ENCODE data around the gene PCSK7.
"Not testable (repeated sequence)": the region's sequence is repeated elsewhere in the genome, so short reads cannot be mapped to it uniquely, and the experiment has no call there.

Gene PCSK7

GRCh38 chr11:117212697-117213355 lies 19.0 kb downstream of the PCSK7 start:
- DNase-seq, result no peak

- DNase-seq, result no peak
These were observed 21.3 kb downstream of the PCSK7 start for GRCh38 chr11:117210620-117211019.

DNA sequence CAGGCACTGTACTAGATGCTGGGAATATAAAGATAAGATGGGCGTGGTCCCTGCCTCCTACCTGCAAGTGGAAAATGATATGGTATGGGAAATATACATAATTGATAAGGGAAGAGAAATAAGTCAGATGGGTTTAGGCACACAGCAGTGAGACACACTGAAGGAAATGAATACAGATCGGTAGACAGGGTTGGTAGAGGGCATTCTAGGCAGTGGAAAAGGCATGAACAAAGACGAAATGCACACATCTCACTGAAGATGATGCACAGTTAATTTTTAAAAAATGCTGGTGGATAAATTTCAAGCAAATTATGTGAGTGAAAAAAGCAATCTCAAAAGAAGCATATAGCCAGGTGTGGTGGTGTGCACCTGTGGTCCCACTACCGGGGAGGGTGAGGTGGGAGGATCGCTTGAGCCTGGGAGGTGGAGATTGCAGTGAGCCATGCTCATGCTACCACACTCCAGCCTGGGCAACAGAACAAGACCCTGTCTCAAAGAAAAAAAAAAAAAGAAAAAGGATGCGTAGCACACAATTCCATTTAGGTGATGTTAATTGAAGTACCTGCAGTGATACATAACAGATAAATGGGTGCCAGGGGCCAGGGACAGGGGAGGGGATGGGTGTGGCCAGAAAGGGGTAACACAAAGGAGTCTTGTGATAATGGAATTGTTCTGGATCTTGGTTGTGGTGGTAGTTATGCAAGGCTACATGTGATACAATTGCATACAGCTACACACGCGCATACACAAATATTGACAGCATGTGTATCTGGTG lies 22.3 kb downstream of the PCSK7 start:
- DNase-seq, result not testable (repeated sequence)

- not testable (repeated sequence) for DNase-seq
These were observed 23.2 kb downstream of the PCSK7 start for GRCh38 chr11:117208710-117209109.

- DNase-seq, result not testable (repeated sequence)
These were observed 24.4 kb downstream of the PCSK7 start for GRCh38 chr11:117207481-117207880.

DNA sequence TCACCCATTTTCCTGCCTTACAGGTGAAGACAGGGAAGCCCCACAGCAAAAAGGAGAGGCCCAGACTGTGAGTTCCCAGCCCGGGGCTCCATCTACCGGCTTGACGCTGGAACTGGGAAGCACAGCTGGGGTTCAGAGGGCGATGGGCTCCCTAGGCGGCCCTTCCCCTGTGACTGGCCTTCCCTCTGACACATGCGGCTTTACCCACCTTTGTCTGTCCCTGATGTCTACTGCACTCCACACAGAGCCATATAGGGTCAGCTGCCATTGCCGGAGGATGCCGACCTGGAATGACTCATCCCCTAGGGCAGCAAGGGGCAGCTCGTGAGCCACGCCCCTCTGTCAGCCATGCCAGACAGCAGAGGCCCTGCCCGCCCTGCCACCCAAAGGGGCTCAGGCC lies 25.0 kb downstream of the PCSK7 start:
- DNase-seq, result not testable (repeated sequence)

DNA sequence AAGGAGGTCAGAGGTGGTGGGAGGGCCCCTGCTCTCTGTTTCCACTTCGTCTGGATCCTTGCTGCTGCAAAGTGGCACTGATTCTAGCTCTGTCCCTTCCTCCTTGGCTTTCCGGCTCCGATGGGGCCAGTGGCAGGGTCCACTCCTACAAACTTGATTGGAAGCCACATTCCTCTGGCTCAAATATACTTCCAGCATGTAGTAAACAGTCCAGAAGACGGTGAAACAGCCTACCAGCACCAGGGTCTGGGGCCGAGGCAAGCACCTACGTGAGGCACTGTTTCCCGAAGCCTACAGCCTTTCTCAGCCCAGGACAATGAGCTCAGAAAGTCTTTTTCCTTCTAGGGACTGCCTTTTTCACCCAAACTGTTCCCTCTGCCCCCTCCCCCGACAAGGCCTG lies 25.8 kb downstream of the PCSK7 start:
- DNase-seq, result not testable (repeated sequence)

- no peak for DNase-seq
These were observed 26.6 kb downstream of the PCSK7 start for GRCh38 chr11:117205211-117205818.

- no peak for DNase-seq
These were observed 27.4 kb downstream of the PCSK7 start for GRCh38 chr11:117204283-117205080.

DNA sequence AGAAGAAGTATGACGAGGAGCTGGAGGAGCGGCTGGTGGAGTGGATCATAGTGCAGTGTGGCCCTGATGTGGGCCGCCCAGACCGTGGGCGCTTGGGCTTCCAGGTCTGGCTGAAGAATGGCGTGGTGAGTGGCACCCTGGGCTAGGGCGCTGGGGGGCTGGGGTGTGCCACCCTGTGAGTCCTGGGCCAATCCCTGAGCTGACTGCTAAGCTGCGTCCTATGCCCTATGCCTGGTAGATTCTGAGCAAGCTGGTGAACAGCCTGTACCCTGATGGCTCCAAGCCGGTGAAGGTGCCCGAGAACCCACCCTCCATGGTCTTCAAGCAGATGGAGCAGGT lies 28.8 kb downstream of the PCSK7 start:
- DNase-seq, result no peak

DNA sequence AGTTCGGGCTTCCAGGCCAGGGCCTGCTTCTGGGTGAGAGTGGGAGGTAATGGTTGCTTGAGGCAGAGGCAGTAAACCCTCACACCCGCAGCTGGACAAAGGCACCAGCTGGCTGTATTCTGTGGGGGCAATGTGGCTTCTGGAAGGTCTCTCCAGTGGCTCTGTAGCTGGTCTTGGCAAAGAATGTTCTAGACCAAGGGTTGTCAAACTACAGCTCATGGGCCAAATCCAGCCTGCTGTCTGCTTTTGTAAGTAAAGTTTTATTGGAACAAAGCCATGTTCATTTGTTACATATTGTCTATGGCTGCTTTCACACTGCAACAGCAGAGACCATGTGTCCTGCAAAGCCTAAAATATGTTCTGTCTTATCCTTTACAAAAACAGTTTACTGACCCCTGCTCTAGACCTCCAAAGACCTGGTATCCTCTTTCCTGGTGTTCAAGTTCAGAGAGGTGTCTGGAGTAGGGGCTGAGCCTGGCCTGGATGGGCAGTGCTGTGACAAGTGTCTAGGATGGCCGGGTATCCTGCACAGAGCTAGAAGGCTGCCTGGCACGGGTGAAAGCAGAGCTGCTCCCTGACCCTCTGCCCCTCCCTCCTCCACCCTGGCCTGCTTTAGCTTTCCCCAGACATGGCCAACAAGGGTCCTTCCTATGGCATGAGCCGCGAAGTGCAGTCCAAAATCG lies 29.3 kb downstream of the PCSK7 start:
- DNase-seq, result no peak

DNA sequence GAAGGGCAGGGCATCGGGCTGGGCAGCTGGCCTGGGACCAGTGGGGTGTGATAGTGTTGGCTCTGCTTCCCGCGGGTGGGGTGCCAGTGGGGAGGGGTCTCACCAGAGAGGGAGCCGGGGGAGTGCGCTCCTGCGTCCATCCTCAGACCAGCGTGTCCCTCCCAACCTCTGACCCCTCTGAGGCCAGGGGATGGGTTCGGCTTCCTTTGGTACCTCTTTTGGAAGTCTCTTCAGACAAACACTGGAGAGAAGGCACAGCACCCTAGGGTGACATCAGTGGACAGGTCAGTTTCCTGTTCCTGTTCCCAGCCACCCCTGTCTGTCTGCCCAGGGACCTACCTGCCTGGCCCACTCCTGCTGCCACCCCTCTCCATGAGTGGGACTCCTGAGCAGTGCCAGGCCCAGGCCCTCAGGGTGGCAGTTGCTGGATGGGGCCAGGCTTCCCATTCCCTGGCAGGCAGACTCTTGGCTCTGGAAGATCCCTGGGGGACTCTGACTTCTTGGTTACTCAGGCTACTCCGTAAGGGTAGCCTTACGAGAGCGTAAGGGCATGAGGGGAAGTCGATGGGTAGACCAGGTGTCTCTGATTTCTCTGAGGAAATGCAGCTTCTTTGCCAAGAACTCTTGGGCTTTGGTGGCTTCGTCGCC lies 30.1 kb downstream of the PCSK7 start:
- DNase-seq, result no peak

DNA sequence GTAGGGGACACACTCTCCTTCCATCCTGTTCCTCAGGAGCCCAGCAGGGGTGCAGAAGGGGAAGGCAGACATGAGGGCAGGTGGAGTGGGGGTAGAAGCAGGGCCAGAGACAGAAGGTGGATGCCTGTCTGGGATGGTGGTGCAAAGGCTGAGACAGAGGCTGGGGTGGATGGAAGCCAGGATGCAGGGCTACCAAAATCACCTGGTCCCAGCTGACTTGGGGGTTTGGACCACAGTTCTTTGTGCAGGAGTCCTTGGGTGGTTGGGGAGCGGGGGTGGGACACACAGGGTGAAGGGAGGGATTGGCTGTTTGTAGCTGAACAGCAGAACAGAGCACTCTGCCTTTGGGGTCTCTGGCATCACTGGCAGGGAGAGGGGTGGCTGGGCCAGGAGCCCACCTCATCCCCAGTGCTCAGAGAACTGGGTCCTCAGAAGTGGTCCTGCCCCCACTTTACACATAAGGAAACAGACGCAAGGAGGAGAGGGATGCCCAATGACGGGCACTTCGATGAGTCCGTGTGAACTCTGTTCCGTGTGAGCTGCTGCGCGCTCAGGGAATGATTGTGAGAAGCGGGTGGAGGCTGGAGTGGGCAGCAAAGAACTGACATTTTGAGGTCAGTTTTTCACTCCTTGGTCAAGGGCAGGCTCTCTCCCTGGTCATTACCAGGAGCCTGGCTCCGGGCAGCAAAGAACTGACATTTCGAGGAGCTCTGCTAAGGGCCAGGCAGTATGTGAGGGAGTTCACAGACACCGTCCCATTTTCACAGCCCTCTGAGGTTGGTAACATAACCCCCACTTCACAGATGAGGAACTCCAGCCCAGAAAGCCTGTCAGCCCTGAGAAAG lies 30.8 kb downstream of the PCSK7 start:
- no peak for DNase-seq

- DNase-seq, result no peak
These were observed 31.7 kb downstream of the PCSK7 start for GRCh38 chr11:117199916-117200812.

- DNase-seq, result no peak
These were observed 32.6 kb downstream of the PCSK7 start, which contains the start of gene TAGLN for GRCh38 chr11:117199053-117199915. TSS of gene TAGLN (plus strand) at chr11:117199370. CDS start at chr11:117203014, 3,644 bp downstream.

DNA sequence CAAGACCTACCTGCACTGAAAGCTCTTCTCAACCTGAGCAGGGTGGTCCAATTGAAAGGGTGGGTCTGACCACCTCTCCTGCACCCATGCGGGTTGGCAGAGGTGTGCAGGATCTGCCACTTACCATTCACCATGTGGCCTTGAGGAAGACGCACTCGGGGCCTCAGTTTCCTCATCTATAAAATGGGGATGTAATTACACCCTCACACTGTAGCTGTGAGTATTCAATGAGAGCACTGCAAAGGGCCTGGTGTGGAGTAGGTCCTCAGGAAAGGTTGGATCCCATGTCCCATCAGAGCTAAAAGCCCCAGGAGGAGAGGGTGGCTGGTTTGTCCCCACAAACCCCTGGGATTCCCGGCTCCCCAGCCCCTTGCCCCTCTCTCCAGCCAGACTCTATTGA lies 33.3 kb downstream of the PCSK7 start:
- no peak for DNase-seq

GRCh38 chr11:117197516-117198456 lies 34.1 kb downstream of the PCSK7 start:
- no peak for DNase-seq

- DNase-seq, result no peak
These were observed 34.9 kb downstream of the PCSK7 start for GRCh38 chr11:117197006-117197405.

Measured in activated effector memory CD4-positive, alpha-beta T cell treated with Interleukin-2 at 50 U/mL for 16 hours (primary cell).